Stimulated activated CD8-positive, alpha-beta memory T cell treated with anti-CD3 and anti-CD28 coated beads, Interleukin-4, amount 100 ng/mL, for 4 hours (primary cell): ENCODE results near the gene C6orf15.

ENCODE experiments used
- DNase-seq, 2 donors: peaks; one replicate each; pipeline ENCODE4 v3.0.0-alpha.2; 2020; ENCODE audit warnings: low read depth in 2 of 2, low spot score in 1 of 2

The C6orf15 gene

GRCh38 chr6:31131595-31131994, 19.2 kb upstream of the C6orf15 start:
- DNase-seq = no peak

GRCh38 chr6:31130751-31131150, 18.4 kb upstream of the C6orf15 start:
- no peak for DNase-seq

GRCh38 chr6:31129130-31129529, 16.8 kb upstream of the C6orf15 start:
- no peak for DNase-seq

GRCh38 chr6:31128093-31128676, 15.8 kb upstream of the C6orf15 start:
- DNase-seq = peak; percentile 33 to 46

- no peak for DNase-seq
Observed at GRCh38 chr6:31126396-31127175, 14.2 kb upstream of the C6orf15 start.

- no peak for DNase-seq
Observed at GRCh38 chr6:31125586-31126363, 13.4 kb upstream of the C6orf15 start.

- DNase-seq = no peak
Observed at GRCh38 chr6:31125162-31125561, 12.8 kb upstream of the C6orf15 start.

GRCh38 chr6:31122791-31123706, 10.7 kb upstream of the C6orf15 start:
- DNase-seq = no peak

GRCh38 chr6:31121131-31121790, 8.9 kb upstream of the C6orf15 start:
- DNase-seq = no peak

GRCh38 chr6:31120151-31120915, 8.0 kb upstream of the C6orf15 start, which contains the start of gene CDSN:
CDSN (minus strand) TSS chr6:31120446; CDS start chr6:31120419, 27 bp downstream.
- no peak for DNase-seq

GRCh38 chr6:31118178-31118577, 5.8 kb upstream of the C6orf15 start:
- no peak for DNase-seq

- DNase-seq = no peak
Observed at GRCh38 chr6:31116661-31117385, 4.4 kb upstream of the C6orf15 start.

- DNase-seq = no peak
Observed at GRCh38 chr6:31115941-31116560, 3.7 kb upstream of the C6orf15 start.

GRCh38 chr6:31114970-31115849, 2.8 kb upstream of the C6orf15 start:
- no peak for DNase-seq

GRCh38 chr6:31114541-31114878, 2.1 kb upstream of the C6orf15 start, which contains the start of gene PSORS1C1:
PSORS1C1 (plus strand) TSS chr6:31114800; CDS start chr6:31129633, 14,833 bp downstream.
- DNase-seq = no peak

GRCh38 chr6:31113861-31114540, 1.6 kb upstream of the C6orf15 start:
- no peak for DNase-seq

- DNase-seq = no peak
Observed at GRCh38 chr6:31111712-31112111, 663 bp downstream of the C6orf15 start.
